Activated T-cell treated with anti-CD3 and anti-CD28 coated beads, Interleukin-2, amount 50 U/mL, for 48 hours (primary cell): Measurements from ENCODE around the gene SLC5A12.
"Not testable (repeated sequence)": the region's sequence is repeated elsewhere in the genome, so short reads cannot be mapped to it uniquely, and the experiment has no call there.

Experiments
- DNase-seq, 2 experiments: peaks; one replicate each; pipeline ENCODE4 v3.0.0-alpha.2; 2020

Gene SLC5A12

GRCh38 chr11:26643314-26643713, 78.5 kb downstream of the SLC5A12 start:
- not testable (repeated sequence) for DNase-seq

DNA sequence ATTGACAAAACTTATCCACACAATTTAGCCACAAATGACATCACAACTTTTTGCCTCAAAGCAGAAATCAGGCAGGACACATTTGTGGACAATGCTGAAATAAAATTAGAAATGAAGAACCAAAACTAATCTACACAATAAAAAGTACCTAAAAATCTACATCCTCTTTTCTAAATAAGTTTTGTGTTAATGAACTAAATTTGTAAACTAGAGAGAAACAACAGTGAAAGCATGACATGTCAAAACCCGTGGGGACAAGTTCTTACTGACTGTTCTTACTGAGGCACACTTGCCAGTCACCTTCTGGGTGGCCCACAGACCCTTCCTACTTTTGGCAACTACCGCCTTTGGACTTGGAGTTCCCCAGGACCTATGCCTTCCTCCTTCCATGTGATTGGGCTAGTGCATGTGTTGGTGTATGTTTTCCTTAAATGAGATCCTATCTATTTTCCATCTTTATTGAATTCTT, 89.1 kb downstream of the SLC5A12 start:
- no peak for DNase-seq

GRCh38 chr11:26626346-26626745, 95.5 kb downstream of the SLC5A12 start:
- DNase-seq, result no peak

GRCh38 chr11:26623076-26623659, 98.7 kb downstream of the SLC5A12 start:
- no peak for DNase-seq

- no peak for DNase-seq
These were observed 99.7 kb downstream of the SLC5A12 start for GRCh38 chr11:26622181-26622580.

DNA sequence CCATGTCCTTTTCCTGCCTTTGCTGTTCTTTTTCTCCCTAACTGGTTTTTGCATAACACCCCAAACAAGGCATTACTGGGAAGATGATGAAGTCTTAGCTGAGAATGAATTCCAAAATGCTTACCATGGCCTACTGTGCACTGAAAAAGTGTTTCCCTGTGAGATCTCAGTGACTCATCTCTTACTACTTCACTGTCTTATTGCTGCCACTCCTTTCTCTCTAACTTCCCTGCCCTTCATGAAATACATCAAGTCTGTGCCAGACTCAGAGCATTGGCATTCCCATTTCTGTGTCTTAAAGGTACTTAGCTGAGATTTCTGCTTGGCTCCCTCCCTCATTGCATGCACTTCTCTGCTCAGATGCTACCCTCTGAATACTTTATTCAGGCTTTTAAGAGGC, 100.7 kb downstream of the SLC5A12 start:
- DNase-seq, result no peak

- no peak for DNase-seq
These were observed 101.4 kb downstream of the SLC5A12 start for GRCh38 chr11:26620282-26621045.

GRCh38 chr11:26618441-26618840, 103.4 kb downstream of the SLC5A12 start:
- no peak for DNase-seq
